Measurements from ENCODE around the gene CDH13. TPM values are rescaled to one million over a fixed set of nuclear protein-coding genes. Genes with fewer than 3 reads are reported as not detected.

CDH13 gene
- total RNA-seq, 4 donors from 2014 or later = 3.4 to 14.8 (median 6.5) TPM

- no peaks in the 10 kb centered on the region for H3K27me3 ChIP-seq
- no peak overlapping the region for H3K27ac ChIP-seq
- DNase-seq = no peak
- TF ChIP-seq POLR2A (IDR thresholded peaks at IDR 0.05) (no peak), CTCF (IDR thresholded peaks at IDR 0.05) (no peak)
- intact Hi-C loops (cut with DNase I) = no loop called here
- no peak overlapping the region for H3K4me3 ChIP-seq (replicated peaks in 1 of 3)
- no peaks in the 10 kb centered on the region for H3K4me1 ChIP-seq
- no peaks in the 10 kb centered on the region for H3K36me3 ChIP-seq
- 83 to 90% methylated on average over 6 of the region's 6 CpGs for WGBS, 2 donors
- no peaks in the 10 kb centered on the region for H3K9me3 ChIP-seq
These were observed 165.9 kb downstream of the CDH13 start for GRCh38 chr16:82792693-82793092.

GRCh38 chr16:82793528-82794245 lies 166.9 kb downstream of the CDH13 start:
- TF ChIP-seq CTCF (IDR thresholded peaks at IDR 0.05) = no peak
- TF ChIP-seq POLR2A (IDR thresholded peaks at IDR 0.05) = no peak
- Histone ChIP-seq H3K9me3 (no peaks in the 10 kb centered on the region), H3K4me3 (replicated peaks in 1 of 3) (no peak overlapping the region), H3K27ac (no peak overlapping the region), H3K36me3 (no peaks in the 10 kb centered on the region), H3K27me3 (no peaks in the 10 kb centered on the region), H3K4me1 (no peaks in the 10 kb centered on the region)
- 79 to 86% methylated on average over 10 of the region's 10 CpGs for WGBS, 2 donors
- DNase-seq = no peak
- intact Hi-C loops (cut with DNase I) = no loop called here

GRCh38 chr16:82796047-82796446 lies 169.3 kb downstream of the CDH13 start:
- 82 to 83% methylated on average over 3 of the region's 3 CpGs for WGBS, 2 donors
- H3K4me3 ChIP-seq (replicated peaks in 1 of 3) = no peak overlapping the region
- H3K9me3 ChIP-seq = no peaks in the 10 kb centered on the region
- no peak for TF ChIP-seq CTCF (IDR thresholded peaks at IDR 0.05)
- TF ChIP-seq POLR2A (IDR thresholded peaks at IDR 0.05) = no peak
- H3K4me1 ChIP-seq = no peaks in the 10 kb centered on the region
- no peaks in the 10 kb centered on the region for H3K36me3 ChIP-seq
- no peak overlapping the region for H3K27ac ChIP-seq
- no peaks in the 10 kb centered on the region for H3K27me3 ChIP-seq
- no peak for DNase-seq
- intact Hi-C loops (cut with DNase I) = no loop called here

- Histone ChIP-seq H3K9me3 (no peaks in the 10 kb centered on the region), H3K27ac (no peak overlapping the region), H3K4me3 (replicated peaks in 1 of 3) (no peak overlapping the region), H3K27me3 (no peaks in the 10 kb centered on the region), H3K4me1 (no peaks in the 10 kb centered on the region), H3K36me3 (no peaks in the 10 kb centered on the region)
- intact Hi-C loops (cut with DNase I) = no loop called here
- WGBS, 2 donors = 86 to 91% methylated on average over 4 of the region's 4 CpGs
- TF ChIP-seq CTCF (IDR thresholded peaks at IDR 0.05) (no peak), POLR2A (IDR thresholded peaks at IDR 0.05) (no peak)
- DNase-seq = no peak
These were observed 174.6 kb downstream of the CDH13 start for GRCh38 chr16:82801361-82801760.

- no peak overlapping the region for H3K27ac ChIP-seq
- 96 to 100% methylated on average over 1 of the region's 1 CpG for WGBS, 2 donors
- H3K4me1 ChIP-seq = no peaks in the 10 kb centered on the region
- no peak overlapping the region for H3K4me3 ChIP-seq (replicated peaks in 1 of 3)
- no peaks in the 10 kb centered on the region for H3K36me3 ChIP-seq
- no peaks in the 10 kb centered on the region for H3K9me3 ChIP-seq
- DNase-seq = no peak
- TF ChIP-seq CTCF (IDR thresholded peaks at IDR 0.05) (no peak), POLR2A (IDR thresholded peaks at IDR 0.05) (no peak)
- intact Hi-C loops (cut with DNase I) = no loop called here
- no peaks in the 10 kb centered on the region for H3K27me3 ChIP-seq
These were observed 179.1 kb downstream of the CDH13 start for GRCh38 chr16:82805866-82806265.

All from thyroid gland (tissue), 4 donors.